Melanocyte of skin (primary cell): ENCODE results near the gene KLK3. TPM values are rescaled to one million over a fixed set of nuclear protein-coding genes. Genes with fewer than 3 reads are reported as not detected.

Experiments used
- total RNA-seq, 2 donors: library from RNA; depleted of rRNA; stranded (reverse); fragments of >200 nt; gene quantifications; 2 replicates each; pipeline ENCODE4 v1.2.3, GENCODE V29; 2012

The KLK3 gene
- total RNA-seq, result not detected

GRCh38 chr19:50854636-50855410 lies at the start of gene KLK3:
KLK3 (plus strand) TSS chr19:50854915; CDS start chr19:50854956, 41 bp downstream.

GRCh38 chr19:50823389-50824042 lies 31.2 kb upstream of the KLK3 start, which contains the start of gene KLK1:
KLK1 (minus strand) TSS chr19:50823787; CDS start chr19:50823748, 39 bp downstream.

GRCh38 chr19:50833117-50833801 lies 21.5 kb upstream of the KLK3 start, which contains the start of gene KLK15:
KLK15 (minus strand) TSS chr19:50833574; CDS start chr19:50831492, 2,082 bp downstream.

GRCh38 chr19:50873056-50873455 lies 18.3 kb downstream of the KLK3 start, which contains the start of gene KLK2:
KLK2 (plus strand) TSS chr19:50873439; CDS start chr19:50873474, 35 bp downstream.

Other genes starting within 250 kb of the KLK3 start
- not detected for gene SYT3, start 215.0 kb upstream of the KLK3 start, total RNA-seq
- not detected for gene C19orf81, start 205.5 kb upstream of the KLK3 start, total RNA-seq
- under 1 TPM in 1 of 2 donors, not detected in 1; 0.67 TPM for gene SHANK1, start 135.1 kb upstream of the KLK3 start, total RNA-seq
- 10 to 100 TPM in 1 of 2 donors, 1 to 10 TPM in 1; 5.5 to 25.0 TPM for gene CLEC11A, start 131.6 kb upstream of the KLK3 start, total RNA-seq
- gene GPR32, start 84.5 kb upstream of the KLK3 start, total RNA-seq, result not detected
- not detected for gene ACP4, start 64.5 kb upstream of the KLK3 start, total RNA-seq
- gene KLK1, start 31.1 kb upstream of the KLK3 start, total RNA-seq, result under 1 TPM in 1 of 2 donors, not detected in 1; under 0.01 TPM
- not detected for gene KLK15, start 21.3 kb upstream of the KLK3 start, total RNA-seq
- gene KLK2, start 18.5 kb downstream of the KLK3 start, total RNA-seq, result not detected
- not detected for gene KLK4, start 56.5 kb downstream of the KLK3 start, total RNA-seq
- gene KLK5, start 98.1 kb downstream of the KLK3 start, total RNA-seq, result not detected
- not detected for gene KLK6, start 114.7 kb downstream of the KLK3 start, total RNA-seq
- gene KLK7, start 129.0 kb downstream of the KLK3 start, total RNA-seq, result not detected
- gene KLK8, start 146.7 kb downstream of the KLK3 start, total RNA-seq, result not detected
- under 1 TPM in 1 of 2 donors, not detected in 1; 0.69 TPM for gene KLK10, start 164.8 kb downstream of the KLK3 start, total RNA-seq
- not detected for gene KLK11, start 171.7 kb downstream of the KLK3 start, total RNA-seq
- not detected for gene KLK12, start 180.1 kb downstream of the KLK3 start, total RNA-seq
- not detected for gene KLK13, start 210.2 kb downstream of the KLK3 start, total RNA-seq
- gene KLK14, start 228.0 kb downstream of the KLK3 start, total RNA-seq, result under 1 TPM in 1 of 2 donors, not detected in 1; 0.33 TPM